NOMO-1 (cell line): ENCODE measurements around the gene ERP27.

ENCODE experiments used
- DNase-seq, 2 experiments: peaks; one replicate each; lab custom pipeline; 2025; ENCODE audit not compliant: unreplicated experiment in 2 of 2; lab: John Stamatoyannopoulos, UW

The ERP27 gene

DNA sequence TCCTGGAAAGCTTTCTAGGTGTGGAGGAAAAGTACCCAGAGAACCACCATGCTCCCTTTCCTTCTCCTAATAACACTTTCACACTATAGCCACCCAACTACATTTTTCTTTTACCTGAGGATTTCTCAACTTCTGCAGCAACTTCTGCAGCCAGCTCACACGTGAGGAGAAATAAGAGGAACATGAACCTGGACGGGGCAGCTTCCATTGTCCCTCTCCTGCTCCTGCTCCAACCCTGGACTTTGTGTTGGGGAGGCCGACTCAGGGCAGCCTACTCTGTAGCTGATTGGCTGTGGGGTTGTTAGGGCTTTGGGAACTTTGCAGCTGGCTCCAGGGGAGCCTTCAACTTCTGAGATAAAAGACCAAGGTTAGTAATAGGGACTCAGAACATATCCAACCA, at the start of gene ERP27:
TSS of gene ERP27 (minus strand) at position 237 of the 400 bp plus-strand sequence. CDS start at position 208, 29 bp downstream.
- no peak for DNase-seq

DNA sequence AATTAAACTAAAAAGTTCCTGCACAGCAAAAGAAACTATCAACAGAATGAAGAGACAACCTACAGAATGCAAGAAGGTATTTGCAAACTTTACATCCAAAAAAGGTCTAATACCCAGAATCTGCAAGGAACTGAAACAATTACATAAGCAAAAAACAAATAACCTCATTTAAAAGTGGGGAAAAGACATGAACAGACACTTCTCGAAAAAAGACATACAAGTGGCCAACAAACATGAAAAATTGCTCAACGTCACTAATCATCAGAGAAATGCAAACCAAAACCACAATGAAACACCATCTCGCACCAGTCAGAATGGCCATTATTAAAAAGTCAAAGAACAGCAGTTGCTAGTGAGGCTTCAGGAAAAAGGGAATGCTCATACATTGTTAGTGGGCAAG, 49.7 kb upstream of the ERP27 start:
- DNase-seq, result peak; percentile 66 to 76

DNA sequence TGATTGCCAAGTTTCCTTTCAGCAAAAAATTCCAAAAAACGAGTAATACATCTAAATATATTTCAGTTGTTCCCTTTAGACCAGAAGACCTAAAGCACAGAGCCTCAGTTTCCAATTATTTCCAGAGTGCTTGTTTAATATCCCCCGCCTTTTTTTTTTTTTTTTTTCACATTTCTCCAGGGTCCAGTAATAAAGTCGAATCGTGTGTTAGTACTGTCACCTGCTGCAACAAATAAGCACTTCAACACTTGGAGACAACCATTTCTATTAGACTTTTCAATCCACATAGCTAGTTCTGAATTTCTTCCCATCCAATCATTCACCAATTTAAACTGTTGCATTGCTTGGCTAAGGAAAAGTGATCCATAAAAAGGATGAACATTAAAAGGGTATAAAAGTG, 48.1 kb upstream of the ERP27 start:
- DNase-seq, result no peak

DNA sequence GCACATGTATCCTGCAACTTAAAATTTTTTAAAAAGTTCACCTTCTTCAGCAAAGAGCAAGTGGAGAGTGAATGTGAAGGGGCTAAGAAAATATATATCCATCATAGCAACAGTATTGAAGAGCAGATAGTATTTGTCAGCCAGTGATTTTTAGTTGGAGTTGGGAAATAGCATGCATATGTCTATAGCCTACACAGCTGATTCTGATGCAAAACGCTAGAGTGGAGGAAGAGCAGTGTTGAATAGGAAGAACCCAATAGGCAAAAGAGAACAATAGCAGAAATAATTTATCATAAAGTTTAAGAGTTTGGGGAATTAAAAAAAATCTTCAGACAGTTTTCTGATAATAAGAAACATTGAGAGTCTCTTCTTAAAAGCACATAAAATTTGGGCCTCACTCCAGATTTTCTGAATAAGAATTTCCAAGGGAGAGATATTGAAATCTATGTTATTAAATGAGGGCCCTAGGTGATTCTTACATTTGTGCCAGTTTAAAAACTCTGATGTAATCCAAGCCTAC, 46.5 kb upstream of the ERP27 start:
- DNase-seq, result no peak

DNA sequence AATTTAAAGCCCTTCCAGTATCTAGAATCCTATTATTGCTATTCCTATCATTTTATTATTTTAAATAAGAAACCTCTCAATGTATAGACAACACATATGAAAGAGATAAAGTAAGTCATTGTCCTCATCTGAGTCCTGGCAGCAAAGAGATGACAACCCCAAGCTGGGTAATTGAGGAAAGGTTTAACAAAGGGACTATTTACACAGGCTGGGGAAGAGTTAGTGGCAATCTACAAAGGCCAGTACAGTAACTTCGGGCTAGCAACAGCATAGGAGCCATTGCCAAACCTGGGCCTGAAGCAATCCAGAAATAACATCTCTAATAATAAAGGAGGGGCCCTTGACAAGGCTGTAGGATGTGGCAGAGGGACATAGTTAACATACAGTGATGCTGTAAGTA, 45.7 kb upstream of the ERP27 start:
- DNase-seq, result no peak

DNA sequence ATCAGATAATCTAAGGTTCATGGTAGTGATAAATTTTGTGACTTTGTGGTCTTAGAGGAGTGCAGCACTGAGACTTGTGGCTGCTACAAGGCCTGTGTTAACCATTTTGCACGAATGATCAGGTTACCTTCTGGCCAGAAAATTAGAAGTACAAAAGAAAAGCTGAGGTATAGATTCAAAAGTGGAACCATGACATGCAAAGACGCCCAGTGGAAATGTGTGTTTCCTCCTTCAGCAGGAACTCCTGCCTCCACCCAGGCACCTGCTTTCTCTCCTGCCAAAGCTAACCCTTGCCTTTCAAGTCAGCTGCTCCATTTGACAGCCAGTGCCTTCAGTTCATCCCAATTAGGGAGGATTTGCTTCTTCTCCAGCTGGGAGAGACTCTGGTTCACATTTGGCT, 44.7 kb upstream of the ERP27 start:
- peak in 1 of 2 experiments; percentile 41 for DNase-seq

DNA sequence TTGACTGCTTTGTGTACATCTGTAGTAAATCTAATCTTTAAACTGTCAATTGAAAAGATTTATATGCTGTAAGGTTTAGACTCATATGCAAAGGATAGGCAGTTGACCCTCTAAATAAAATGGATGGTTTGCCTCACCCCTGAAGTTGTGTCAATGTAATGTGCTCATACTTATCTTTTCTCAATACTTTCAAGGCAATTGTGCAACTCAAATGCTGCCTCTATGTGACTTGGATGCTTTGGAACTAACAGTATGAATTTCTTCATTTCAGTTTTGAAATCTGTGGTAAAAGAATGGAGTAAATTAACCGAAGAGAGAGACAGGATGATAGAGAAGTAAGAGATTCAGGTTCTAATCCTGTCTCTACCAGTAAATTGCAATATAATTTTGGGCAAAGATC, 44.2 kb upstream of the ERP27 start:
- DNase-seq, result peak; percentile 81 to 94

DNA sequence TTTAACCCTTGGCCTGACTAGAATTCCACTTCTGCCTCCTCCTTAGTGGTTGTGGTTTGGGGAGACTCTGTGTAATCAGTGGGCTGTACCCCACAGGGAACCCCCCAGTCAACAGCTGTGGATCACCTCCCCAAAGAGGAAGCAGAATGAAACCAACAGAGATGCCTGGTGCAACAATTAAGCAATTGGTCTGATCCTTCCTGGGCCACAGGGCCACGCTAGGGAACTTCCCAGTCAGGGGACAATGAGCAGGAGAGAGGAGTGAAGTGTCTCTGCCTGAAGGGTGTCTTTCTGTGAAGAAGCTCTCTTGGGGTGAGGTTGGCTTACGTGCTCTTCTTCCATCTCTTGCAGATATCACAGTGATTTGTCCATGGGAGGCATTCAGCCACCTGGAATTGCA, 42.7 kb upstream of the ERP27 start:
- peak; percentile 52 to 63 for DNase-seq

DNA sequence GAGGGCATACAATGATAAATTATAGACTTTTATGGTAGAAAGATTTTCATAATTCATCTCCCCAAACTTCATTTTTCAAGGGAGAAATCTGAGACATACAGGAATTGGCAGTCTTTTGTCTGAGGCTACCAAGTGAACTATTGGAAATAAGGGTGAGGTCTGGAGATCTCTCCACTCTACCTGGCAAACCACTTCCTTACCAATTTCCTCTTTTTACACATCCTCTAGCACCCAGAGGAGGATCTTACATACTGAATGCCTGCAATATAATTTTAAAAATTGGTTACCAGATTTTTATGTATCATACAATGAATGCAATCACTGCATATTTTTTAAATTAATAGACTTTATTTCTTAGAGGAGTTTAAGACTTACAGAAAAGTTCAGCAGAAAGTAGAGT, 41.1 kb upstream of the ERP27 start:
- peak in 1 of 2 experiments; percentile 22 for DNase-seq

DNA sequence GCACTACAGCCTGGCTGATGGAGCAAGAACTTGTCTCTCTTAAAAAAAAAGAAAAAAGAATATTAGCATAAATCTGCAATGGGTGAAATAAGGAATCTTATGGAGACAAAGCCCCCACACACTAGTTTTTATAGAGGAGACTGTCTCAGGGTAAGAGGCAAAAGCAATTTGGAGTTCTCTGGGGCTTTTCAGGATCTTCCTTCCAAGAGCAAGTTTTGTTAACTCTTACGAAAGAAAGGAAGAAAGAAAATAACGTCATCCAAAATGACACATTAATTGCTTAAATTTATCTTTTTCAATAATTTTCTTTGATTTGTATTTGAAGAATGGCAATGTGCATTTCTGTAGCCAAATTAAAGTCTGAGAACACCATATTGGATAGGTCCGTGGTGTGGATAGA, 38.3 kb upstream of the ERP27 start:
- DNase-seq, result peak in 1 of 2 experiments; percentile 20

DNA sequence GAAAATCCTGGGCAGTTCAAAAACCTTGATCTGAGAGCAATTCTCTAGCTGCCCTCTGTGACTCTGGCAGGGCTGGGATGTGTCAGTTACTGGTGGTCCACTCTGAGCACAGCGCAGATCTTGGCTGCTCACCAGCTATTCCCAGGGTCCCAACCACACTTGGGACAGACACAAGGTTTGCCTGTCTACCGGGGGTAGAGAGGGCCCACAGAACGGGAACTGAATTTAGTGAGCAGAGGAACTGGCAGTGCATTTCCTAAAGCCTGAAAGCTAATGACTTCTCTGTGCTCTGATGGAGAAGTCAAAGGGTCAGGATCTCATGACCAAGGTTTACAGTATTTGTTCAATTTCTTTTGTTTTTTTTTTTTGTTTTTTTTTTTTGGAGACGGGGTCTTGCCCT, 37.1 kb upstream of the ERP27 start:
- DNase-seq, result peak in 1 of 2 experiments; percentile 41

DNA sequence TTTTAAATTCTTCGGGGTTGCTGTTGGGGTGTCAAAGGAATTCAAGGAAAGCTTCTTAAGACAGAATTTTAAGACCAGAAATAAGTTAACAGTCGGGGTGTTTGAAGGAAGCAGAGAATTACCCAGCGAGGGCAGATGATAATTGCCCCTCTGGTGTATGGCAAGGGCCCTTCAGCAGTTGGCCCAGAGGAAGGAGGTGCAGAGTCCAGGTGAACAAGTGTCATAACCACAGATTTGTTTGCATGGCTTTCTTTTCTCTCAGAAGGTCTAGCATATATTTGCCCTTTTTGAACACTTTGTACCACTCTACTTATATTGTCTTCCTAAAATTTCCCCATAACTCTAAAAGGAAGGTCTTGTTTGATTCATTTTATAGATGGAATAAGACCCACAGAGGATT, 36.3 kb upstream of the ERP27 start:
- no peak for DNase-seq

DNA sequence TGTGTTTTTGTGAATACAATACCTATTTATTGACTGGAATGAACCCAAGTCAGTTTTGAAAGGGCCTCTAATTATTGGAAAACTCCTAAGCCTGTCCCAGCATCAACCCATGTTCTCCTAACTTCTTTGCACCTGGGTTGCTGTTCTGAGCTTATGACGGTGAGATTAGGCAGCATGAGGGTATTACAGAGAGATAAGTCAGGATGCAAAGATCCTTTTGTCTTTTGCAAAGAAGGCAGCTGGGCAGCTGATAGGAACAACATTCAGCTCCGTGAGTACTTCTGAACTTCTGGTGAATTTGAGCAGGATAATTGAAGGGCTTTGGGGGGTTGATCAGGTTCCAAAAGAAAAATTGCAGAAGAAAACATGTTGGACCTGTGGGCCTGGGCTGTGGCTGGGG, 34.5 kb upstream of the ERP27 start, which contains the start of gene PDE6H:
TSS of gene PDE6H (plus strand) at position 227 of the 400 bp plus-strand sequence. CDS start 4,971 bp downstream, outside the sequence.
- no peak for DNase-seq

DNA sequence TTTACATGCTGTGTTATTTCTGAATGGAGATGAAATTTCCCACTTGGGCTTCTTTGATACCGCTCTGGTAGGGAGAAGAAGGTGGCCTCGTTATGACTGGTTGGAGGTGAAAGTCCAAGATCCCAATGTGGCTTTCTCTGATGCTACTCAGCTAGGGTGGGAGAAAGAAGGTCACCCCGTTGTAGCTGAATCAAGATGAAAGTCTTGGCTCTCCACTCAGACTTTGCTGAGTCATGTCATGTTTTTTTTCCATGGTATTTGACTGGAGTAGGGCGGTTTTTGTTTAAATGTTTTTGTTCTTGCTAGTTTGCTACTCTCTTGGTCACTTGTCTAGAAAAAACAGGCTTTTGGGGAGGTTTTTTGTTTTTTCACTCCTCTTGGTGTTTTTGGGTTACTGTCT, 32.1 kb upstream of the ERP27 start:
- DNase-seq, result no peak

DNA sequence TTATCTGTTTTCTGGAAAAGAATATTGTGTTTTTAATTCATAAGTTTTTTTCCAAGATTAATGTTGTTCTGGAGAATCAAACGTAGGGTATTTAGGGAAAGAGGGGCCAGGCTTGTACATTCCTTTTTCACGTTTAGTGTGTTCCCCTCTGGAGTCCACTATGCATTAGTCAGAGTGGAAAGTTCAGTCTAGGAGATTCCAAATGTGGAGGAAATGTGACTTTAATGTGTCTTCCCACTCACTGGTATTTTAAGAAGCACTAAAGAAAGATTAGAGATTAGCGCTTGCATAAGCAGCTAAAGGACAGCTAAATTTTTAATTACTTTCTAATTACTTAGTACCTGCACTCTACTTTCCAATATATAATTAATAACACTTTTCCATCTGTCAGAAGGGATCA, 30.1 kb upstream of the ERP27 start:
- no peak for DNase-seq

DNA sequence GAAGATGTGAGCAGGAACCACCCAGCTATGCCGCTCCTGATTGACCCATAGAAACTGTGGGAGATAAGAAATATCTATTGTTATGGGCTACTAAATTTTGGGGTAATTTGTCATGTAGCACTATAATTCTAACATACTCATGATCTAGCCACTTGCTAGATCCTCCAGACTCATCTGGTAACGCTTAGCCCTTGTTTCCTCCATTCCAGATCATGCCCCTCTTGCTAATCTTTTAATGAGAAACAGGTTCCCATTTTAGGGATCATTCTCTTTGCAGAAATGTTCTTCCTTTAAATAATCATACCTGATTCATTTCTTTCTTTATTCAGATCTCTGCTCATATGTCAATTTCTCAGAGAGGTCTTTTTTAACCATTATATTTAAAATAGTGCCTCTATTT, 26.9 kb upstream of the ERP27 start:
- no peak for DNase-seq

DNA sequence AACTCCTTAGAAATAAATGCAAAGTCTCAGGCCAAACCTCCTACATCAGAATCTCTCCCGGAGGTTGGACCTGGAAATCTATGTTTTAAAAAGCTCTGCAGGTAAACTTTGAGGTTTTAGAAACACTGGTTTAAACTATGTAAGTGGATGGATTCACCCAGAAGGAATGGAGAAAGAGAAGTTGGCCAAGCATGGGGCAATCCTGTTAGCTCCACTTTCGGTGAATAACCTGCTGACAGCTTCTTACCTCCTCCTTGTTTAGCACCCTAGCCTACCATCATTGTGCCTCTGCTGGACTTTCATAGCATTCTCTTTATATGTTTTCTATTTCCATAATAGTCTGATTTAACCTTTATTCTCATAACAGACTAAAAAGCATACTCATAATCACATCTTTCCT, 26.1 kb upstream of the ERP27 start:
- no peak for DNase-seq

DNA sequence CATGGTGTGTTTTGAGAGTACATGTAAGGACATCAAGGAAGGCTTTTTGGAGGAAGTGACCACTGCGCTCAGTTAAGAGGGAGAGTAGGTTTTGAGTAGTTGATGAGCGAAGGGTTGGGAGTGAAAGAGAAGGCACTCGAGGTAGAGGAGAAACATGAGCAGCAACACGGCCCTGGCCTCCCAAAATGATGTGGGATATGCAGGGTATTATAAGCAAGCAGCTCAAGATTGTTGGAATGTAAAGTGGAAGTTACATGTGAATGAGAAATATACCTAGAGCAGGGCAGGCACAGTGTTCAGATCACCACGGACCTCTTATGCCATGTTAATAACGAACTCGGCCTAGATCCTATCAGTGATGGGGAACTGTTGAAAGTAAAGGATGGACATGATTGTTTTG, 25.2 kb upstream of the ERP27 start:
- no peak for DNase-seq

DNA sequence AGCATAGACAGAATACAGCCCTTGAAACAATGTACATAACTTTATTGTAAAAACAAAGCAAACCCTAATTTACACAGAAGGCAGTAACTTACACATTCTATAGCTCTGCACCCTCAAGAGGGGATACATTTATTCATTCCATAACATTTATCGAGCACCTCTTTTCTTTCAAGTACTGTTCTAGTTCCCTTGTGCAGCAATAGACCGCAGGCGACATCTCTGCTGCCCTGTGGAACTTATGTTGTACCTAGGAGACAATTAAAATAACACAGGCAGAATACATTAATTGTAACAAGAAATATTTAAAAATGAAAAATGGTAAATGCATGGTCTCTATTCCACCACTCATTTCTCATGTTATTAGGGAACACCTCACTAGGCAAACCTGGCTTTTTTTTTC, 24.5 kb upstream of the ERP27 start:
- no peak for DNase-seq

DNA sequence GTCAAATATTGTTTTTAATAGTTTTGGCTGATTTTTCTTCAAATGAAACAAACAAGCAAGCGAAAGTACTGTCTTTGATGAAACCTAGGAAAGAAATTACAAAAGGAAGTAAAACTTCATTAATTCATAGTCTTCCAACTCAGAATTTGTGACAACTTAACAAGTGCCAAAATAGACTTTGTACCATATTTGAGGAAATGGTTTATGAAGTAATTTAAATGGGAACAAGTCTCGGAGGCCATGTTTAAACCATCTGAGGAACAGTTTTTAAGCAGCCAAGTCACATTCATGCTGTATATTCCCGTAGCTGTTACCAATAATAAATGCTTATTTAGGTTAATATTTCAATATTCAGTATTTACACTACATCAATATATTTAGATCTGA, 23.8 kb upstream of the ERP27 start:
- DNase-seq, result peak in 1 of 2 experiments; percentile 47

DNA sequence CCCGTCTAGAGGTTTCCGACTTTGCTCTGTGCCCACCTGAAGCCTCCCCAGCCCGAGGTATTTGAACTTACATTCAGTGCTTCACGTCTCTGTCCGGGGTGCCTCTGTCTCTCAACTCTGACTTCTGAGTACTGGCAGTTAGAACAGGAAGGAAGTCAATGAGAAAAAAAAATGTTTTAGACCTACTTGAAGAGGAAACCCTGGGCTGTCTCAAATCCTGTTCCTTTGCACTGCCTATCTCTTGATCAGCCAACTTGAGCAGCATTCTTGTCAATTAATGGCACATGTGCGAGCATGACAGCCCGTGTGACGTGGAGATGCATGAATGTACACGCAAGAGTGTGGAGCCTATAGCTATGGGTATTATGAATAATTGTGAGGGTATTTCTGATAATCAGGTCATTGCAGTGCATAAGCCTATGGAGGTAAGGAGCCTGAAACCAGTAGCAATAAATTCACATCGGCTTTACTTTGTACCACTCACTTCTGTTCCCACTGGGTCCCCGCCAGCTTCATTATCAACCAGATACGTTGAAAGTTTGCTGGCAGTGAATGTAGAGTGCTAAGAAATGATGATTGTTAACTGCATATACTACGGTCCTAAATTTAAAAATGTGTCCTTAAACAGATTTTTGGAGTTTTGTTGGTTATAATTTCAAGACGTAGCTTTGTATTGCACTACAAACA, 23.3 kb upstream of the ERP27 start, which contains the start of gene ARHGDIB:
TSS of gene ARHGDIB (minus strand) at position 136 of the 687 bp plus-strand sequence. CDS start 10,889 bp downstream, outside the sequence.
- peak; percentile 82 to 97 for DNase-seq
